Measurements from ENCODE around the gene NDOR1.
"Not testable (repeated sequence)": the region's sequence is repeated elsewhere in the genome, so short reads cannot be mapped to it uniquely, and the experiment has no call there.

NDOR1 gene

DNA sequence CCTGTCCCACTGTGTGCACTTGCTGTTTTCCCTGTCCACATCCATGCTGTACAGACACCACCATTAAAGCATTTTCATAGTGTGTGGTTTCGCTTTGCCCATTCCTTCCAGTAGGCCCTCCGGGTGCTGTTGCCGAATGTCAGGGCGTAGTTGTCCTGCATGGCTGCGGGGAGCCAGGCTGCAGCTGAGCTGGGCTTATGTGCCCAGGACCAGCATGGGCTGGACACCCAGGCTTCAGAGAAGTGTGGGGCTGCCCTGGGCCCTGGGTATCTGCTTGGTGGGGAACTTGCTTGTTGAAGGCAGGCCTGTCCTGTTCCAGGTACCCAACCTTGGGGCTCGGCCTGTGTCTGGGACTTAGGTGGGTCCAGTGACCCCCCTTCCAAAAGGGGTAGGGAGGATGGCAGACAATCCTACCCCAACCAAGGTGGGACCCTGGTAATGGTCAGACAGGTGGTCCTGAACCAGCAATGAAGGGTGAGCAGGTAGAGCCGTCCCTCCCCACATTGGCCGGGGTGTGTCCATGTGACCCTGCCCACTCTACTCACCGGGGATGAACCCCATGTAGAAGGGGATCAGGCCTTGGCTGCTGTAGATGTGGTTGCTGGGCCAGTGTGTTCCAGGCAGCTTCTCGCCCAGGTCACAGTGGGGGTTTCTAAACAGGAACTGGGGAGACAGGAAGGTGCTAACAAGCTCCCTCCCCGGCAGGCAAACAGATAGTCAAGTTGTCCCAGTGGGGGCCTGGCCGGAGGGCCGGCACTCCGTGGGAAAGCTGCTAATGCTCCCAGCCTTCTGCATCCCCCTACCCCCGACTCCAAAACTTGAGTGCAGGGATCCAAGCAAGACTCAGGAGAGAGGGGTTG lies 38.4 kb downstream of the NDOR1 start:
- no peak for DNase-seq (ENCODE audit: low read depth in 2 of 2)

DNA sequence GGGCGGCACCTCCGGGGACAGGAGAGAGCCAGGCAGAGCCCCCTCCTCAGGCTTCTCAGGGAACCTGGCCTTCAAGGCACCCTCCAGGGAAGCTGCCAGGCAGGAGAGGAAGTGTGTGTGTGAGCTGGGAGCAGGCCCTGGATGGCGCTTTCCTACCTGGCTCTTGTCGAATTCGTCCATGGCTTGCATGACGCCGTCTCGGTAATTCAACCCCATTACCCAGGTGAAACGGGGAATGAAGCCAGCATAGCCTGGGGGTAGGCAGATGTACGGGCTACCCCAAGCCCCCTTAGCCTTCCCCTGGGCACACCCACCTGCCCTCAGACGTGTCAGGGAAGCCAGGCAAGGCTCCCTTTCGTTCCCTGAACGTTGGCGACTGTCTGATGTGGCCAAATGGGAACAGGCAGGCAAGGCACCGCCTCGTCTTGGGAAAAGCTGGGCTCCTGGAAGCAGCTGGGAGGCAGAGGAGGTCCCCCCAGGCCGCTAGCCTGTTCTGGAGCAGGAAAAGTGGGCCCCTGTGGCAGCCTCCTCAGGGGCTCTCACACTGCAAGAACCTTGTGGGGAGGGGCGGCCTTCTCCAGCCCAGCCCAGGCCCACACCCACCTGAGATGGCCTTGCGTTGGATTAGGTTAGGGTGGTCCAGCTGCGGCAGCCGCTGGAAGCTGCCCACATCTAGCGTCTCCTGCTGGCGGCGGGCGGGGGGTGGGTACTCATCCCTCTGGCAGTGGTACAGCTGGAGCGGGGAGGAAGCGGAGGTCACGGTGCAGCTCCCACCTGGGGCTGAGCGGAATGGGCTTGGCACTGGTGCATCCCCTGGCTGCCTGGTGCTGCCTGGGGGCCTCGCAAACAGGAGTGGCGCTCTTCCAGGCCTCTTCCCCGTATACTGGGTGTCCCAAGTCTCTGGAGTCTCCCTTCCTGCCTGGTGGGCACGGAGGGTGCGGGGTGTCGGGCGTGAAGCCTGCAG lies 39.3 kb downstream of the NDOR1 start:
- no peak for DNase-seq (ENCODE audit: low read depth in 2 of 2)

DNA sequence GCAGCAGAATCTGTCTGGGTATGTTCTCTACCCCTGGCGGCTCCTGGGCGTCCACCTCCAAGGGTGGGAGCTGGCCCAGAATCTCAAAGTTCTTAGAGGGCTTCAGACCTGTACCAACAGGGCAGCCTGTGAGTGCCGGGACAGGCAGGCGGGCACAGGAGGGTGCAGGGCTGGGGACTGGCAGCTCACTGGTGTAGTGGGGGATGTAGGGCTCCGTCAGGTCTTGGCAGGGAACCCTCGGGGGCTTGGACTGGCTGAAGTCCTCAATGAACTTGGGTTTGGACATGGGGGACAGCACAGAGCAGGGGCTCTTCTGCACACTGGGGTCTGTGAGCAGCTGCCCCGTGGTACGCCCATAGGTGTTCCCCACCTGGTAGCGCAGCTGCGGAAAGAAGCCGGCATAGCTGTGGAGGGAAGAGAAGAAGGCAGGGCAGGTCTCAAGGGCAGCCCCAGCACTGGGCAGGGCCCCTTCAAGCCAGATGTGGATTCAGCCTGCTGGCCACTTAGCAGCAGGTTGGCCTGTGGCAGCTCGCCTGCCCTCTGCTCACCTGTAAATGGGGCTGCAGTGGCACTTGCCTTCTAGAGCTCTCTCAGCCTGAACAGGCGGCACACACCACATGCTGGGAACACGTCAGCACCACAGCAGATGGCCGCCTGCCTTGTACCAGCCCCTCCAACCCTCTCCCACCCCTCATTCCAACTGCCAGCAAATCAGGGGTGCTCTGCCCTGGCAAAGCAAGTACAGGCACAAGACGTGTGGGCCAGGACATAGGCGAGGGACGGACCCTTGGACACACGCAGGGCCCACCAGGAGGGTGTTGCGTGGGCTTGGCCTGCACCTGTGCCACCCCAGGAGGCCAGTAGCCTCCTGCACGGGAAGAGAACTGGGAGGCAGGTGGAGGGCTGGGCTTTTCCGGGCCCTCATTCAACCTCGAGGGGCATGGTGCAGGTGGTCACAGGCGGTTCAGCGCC lies 40.2 kb downstream of the NDOR1 start:
- no peak for DNase-seq (ENCODE audit: low read depth in 2 of 2)

DNA sequence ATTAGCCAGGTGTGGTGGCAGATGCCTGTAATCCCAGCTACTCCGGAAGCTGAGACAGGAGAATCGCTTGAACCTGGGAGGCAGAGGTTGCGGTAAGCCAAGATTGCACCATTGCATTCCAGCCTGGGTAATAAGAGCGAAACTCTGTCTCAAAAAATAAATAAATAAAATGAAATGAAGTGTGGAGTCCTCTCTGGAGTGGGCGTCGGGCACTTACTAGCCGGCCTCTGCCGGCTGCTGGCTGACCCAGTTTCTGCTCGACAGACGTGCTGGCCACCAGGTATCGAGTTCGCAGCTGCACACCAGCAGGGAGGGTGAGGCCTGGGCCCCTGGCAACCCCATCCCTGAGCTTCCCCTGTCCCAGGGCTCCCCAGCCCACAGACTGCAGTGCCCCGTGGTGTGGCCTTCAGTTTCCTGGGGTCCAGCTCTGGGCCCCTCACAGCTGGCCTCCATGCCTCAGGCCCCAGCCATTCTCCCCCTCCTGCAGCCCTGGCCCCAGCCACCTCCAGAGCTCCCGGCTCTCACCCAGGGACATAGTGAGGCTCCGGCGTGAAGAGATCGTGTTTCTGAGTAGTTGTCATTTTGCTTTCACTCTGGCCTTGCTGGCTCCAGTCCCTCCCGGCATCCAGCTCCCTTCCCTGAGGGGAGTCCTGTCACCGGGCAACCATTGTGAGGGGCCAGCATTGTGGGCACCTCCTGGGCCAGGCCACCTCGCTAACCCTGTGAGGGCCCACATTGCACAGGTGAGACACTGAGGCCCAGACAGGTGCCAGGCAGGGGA lies 41.8 kb downstream of the NDOR1 start:
- no peak for DNase-seq (ENCODE audit: low read depth in 2 of 2)

DNA sequence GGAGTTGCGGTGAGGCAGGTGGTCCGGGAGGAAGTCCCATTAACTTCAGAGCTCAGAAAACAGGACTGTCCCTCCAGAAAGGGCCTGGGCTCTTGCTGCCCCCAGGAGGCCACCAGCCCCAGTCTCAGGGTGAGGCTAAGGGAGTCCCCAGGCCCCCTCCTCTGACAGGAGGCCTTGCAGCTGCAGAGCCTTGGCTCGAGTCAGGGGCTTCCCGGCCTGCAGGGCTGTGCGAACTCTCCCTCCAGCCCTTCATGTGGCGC lies 42.3 kb downstream of the NDOR1 start:
- DNase-seq (ENCODE audit: low read depth in 2 of 2): no peak

DNA sequence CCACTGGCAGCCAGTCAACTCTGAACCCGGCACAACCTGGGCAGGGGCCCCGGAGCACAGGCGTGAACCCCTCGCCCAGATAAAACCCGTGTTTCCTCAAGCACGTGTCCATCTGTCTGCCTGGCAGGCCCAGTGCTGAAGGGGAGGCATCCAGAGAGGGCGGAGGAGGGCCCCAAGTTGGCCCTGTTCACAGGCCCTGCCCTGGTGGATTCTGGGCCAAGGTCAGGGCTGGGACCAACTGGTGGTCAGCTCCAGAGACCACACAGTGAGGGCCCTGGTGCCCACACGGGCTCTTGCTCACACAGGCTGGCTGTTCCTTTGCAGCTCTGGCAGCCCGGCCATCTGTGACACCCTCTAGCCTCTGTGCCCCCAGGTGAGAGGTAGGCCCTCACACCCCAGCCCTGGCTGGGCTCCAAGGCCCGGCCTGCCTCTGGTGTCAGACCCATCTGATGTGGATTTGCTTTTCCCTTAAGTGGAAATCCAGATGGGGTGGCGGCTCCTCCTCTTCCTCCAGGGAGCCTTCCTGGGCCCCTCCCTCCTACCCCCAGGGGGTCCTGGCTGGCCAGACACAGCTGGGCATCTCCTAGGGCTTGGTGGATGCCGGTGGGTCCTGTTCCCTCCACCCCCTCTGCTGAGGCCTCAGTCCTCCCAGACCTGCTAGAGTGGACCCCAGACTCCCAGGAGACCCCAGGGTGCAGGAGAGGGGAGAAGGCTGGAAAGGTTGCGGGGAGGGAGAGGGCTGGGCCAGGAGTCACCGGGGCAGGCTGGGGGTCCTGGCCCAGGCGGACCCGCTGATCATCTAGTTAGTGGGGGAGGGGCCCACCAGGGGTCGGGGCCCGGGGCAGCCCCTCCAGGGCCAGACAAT lies 45.1 kb downstream of the NDOR1 start:
- no peak for DNase-seq (ENCODE audit: low read depth in 2 of 2)

DNA sequence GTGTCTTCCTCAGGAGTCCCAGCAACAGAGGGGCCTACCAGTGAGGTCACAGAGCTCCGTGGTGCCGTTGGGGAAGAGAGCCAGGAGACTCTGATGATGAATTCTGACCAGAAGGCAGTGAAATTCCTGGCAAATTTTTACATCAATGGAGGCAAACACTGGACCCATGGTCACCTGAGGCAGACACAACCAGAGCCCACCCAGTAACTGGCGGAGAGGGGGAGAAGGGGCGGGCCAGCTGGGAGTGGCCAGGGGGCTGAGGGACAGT lies 45.6 kb downstream of the NDOR1 start, which contains the start of gene STPG3:
Gene STPG3, plus strand, starts transcription at position 93 of the 268 bp plus-strand sequence. Its CDS starts 1 bp downstream, at position 94.
- no peak for DNase-seq (ENCODE audit: low read depth in 2 of 2)

DNA sequence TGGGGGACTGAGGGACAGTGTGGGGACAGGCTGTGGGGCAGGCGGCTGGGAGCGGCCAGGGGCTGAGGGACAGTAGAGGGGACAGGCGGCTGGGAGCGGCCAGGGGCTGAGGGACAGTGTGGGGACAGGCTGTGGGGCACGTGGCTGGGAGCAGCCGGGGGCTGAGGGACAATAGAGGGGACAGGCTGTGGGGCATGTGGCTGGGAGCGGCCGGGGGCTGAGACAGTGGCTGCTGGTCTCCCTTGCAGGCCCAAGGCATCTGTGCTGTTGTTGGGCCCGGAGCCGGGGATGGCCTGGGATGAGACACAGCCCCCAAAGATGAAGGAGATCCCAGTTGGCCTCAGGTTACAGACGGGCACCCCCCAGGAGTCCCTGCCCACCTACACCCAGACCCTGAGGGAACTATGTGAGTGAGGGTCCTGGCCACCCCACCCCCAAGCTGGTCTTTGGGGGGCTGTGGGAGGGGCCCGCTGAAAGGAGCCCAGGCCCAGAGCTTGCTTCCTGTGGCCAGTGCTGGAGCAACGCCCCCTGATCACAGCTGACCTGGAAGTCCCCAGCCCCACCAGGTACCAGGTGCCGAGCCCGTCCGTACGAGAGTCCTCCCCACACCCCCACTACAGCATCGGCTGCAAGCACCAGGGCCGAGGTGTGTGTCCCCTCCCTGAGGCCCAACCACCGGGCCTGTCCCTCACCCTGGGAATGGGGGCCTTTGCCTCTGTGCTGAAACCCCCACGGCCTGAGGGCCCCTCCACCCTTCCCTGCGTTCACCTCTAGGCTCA lies 46.2 kb downstream of the NDOR1 start:
- DNase-seq (ENCODE audit: low read depth in 2 of 2): no peak

DNA sequence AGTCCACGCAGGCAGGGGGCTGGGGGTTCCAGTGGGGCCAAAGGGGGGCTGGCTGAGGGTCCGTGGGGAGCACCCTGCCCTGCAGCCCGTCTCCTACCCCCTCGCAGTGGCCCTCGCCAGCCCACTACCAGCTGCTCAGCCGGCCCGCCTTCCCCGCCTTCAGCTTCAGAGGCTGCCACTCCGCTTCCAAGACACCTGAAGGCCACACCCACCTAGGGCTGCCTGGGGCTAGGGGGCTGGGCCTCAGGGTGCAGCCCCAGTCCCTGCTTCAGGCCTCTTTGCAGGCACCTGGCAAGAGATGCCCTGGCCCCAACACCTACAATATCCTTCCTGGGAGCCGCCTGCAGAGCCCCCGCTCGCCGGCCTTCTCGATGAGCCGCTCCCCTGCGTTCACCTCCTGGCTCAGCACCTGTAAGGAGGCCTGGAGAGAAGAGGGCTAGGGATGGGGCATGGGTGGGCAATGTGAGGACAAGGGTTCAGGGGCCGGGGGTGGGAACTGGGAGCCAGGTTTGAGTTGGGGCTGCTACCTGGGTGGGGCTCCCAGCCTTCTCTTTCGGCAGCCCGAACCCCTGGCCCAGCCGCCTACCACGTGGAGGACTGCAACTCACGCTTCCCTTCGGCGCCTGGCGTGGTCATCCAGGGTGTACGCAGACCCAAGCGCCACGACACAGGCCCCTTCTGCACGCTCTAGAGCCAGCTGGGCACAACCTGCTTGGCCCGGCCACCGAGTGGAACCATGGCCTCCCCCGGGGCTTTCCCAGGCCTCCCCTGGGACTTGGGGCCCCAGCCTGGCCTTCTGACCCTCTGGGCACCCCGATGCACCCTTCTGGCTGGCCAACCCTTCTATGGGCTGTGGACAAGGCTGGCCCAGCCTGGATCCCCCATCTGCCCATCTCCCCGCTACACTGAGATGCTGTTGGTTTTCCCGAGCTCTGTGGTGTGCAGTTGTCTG lies 47.3 kb downstream of the NDOR1 start:
- DNase-seq (ENCODE audit: low read depth in 2 of 2): no peak

DNA sequence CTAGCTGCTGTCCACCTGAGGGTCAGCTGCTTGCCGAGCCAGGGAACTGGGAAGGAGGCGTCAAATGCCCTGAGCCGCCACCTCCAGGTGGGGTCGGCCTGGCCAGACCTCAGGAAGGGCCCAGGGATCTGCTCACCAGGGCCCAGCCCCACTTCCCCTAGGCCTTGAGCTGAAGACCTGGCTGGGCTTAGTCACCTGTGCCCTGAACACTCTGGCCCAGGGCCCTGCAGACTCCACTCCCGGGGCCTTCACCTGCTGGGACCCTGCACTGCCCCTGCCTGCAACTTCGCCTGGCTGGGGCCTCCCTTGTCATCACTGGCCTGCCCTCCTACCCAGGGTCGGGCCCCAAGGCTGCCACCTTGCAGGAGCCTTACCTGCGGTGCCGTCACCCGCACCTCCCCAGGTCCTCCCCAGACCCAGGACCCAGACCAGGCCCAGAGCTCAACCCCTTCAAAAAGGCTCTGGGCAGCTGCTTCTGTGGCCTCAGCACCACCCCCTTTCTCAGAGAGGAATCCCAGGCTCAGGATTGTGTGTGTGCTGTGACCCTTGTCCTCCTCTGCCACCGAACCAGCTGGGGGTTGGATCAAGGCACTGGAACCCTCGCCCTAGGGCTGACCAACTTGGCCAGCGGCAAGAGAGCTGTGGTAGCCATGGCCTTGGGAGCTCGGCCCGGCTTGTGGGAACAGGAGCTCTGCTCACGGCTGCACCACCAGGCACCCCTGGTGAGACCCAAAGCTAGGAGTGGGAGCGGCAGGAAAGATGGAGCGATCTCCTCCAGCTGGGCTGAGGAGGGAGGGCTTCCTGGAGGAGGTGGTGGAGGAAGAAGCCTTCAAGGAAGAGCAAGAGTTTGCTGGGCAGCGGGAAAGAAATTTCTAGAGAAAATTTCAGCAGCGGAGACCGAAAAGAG lies 48.5 kb downstream of the NDOR1 start:
- DNase-seq (ENCODE audit: low read depth in 2 of 2): no peak

DNA sequence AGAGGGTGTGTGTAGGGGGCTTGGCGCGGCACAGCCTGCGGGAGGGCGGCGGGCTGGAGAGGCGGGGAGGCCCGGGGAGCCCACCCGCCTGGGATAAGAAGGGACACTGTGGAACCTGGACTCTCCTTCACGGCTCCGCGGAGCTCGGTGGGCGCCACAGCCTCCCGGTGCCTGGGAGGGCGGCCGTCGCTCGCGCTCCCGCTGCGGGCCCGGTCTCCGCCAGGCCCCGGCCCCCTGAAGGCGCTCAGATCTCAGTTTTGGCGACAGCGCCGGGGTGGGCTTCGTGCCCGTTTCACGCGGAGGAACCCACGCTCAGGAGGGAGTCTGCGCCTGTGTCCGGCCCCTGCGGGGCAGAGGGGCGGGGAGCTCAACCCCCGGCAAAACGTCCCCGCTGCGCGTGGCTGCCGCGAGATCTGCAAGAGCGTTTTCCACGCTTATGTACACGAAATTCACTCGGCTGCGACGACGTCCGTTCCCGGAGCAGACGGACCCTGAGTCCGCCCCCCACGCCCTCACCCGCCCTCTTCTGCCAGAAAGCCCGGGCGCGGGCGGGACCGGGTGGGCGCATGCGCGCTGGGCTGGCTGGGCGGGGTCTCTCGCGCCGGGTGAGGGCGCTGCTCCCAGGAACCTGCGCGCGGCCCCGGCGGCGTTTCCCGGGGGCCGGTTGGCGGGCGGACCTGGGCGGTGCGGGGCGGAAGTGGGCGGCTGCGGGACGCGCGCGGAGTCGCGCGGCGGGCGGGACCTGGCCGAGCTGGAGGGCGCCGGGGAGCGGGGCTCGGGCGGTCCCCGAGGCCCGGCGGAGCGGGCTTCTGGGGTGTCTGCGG lies 49.3 kb downstream of the NDOR1 start, which contains the start of gene NELFB:
Gene NELFB, plus strand, starts transcription at position 704 of the 824 bp plus-strand sequence.
- peak; percentile 95 to 98 for DNase-seq (ENCODE audit: low read depth in 2 of 2)

DNA sequence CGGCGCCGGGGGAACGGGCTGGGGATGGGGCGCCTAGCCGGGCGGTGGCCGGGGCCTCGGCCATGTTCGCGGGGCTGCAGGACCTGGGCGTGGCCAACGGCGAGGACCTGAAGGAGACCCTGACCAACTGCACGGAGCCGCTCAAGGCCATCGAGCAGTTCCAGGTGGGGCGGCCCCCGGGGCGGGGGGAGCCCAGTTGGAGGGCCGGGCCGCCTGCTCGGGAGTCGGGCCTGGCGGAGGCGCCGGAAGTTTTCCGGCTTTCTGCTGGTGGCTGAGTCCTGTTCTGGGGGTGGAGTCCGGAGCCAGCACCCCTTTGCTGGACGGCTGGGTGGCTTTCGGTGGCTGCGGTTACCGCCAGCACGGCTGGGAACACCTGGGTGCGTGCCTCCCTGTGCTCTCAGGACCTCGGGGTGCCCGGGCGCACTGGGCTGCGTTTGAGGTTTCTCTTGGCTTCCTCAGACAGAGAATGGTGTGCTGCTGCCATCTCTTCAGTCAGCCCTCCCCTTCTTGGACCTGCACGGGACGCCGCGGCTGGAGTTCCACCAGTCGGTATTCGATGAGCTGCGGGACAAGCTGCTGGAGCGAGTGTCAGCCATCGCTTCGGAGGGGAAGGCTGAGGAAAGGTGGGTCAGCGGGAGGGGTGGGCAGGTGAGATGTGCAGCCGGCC lies 50.1 kb downstream of the NDOR1 start:
- no peak for DNase-seq (ENCODE audit: low read depth in 2 of 2)

DNA sequence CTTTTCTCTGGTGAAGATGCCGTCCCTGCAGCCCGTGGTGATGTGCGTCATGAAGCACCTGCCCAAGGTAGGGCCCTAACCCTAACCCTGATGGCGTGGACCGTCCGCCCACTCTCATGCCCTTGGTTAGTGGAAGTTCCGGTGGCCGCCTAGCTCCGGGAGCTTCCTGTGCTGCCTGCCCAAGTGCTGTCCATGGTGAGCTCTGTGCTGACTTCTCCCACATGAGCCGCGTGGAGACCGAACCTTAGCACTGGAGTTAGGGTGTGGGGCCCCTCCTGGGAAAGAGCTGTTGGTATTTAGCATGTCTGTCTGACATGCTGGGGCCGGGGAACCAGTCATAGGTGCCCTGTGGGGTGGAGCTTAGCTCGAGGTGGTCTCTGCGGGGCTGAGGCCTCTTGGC lies 50.9 kb downstream of the NDOR1 start:
- no peak for DNase-seq (ENCODE audit: low read depth in 2 of 2)

DNA sequence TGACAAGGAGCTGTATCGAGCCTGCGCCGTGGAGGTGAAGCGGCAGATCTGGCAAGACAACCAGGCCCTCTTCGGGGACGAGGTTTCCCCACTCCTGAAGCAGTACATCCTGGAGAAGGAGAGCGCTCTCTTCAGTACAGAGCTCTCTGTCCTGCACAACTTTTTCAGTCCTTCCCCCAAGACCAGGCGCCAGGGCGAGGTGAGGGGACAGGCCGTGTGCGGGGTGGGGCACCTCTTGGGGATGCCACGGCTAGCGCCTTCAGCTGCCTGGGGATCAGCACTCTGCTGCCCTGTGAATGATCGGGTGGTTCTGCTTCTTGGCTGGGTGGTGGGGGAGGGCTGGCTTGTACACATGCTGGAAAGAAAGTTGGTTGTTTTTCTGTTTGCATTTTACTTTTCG lies 51.4 kb downstream of the NDOR1 start:
- no peak for DNase-seq (ENCODE audit: low read depth in 2 of 2)

DNA sequence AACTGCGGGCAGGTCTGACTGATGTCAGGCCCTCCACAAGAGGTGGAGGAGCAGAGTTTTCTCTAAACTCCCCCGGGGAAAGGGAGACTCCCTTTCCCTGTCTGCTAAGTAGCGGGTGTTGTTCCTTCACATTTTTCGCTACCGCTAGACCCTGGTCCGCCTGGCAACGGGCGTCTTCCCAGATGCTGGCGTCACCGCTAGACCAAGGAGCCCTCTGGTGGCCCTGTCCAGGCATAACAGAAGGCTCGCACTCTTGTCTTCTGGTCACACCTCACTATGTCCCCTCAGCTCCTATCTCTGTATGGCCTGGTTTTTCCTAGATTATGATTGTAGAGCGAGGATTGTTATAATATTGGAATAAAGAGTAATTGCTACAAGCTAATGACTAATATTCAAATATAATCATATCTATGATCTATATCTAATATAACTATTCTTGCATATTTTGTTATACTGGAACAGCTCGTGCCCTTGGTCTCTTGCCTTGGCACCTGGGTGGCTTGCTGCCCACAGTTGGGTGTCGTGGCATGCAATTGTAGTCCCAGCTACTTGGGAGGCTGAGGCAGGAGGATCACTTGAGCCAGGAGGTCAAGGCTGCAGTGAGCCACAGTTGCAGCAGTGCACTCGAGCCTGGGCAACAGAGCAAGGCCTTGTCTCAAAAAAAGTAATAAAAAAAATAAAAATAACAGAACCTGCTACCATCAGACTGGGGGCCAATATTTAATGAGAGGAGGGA lies 56.8 kb downstream of the NDOR1 start:
- not testable (repeated sequence) for DNase-seq (ENCODE audit: low read depth in 2 of 2)

Measured in stimulated activated CD4-positive, alpha-beta T cell treated with anti-CD3 and anti-CD28 coated beads, Interleukin-1b, Interleukin-23, amount 100 ng/mL, for 1 hour (primary cell).